Glomerular visceral epithelial cell (primary cell): ENCODE data around the gene NRP1.
"Not testable (repeated sequence)": the region's sequence is repeated elsewhere in the genome, so short reads cannot be mapped to it uniquely, and the experiment has no call there.

Experiments used
- DNase-seq: peaks from one replicate; pipeline ENCODE4 v3.0.0-alpha.2; 2016; ENCODE audit errors: extremely low spot score

Gene NRP1

DNA sequence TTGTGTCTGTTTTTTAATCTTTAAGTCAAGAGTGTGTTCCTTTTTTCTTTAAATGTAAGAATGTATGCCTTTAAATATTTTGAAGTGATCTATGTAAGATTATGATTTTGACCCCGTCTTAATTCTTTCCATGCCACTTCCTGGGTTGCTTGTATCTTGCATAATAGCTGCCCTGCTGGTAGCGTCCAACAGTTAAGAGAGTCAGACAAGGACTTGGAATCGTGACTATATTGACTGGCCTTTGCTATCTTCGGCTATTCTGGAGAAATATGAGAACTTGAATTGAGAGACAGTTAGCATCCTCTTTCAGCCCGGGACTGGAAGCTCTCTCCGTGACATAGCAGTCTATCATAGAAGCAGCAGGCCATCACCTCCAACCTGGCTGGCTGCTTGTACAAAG lies 13.0 kb downstream of the NRP1 start:
- DNase-seq, result no peak

DNA sequence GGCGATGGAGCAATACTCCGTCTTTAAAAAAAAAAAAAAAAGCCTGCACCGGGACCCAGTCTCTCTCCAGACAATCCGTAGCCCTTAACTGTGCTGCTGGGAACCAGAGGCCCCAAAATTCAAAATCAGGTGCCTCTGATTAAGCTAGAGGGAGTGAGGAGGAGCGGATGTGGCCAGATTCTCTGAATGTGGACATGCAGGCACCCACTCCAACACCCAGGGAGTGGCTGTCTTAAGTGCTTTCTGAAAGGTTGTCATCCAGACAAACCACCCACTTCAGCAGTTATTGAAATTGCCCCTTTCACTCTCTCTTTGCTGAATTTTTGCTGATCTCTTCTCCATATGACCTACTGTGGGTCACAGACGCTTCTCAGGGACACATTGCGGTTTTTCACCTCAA lies 14.2 kb downstream of the NRP1 start:
- no peak for DNase-seq

DNA sequence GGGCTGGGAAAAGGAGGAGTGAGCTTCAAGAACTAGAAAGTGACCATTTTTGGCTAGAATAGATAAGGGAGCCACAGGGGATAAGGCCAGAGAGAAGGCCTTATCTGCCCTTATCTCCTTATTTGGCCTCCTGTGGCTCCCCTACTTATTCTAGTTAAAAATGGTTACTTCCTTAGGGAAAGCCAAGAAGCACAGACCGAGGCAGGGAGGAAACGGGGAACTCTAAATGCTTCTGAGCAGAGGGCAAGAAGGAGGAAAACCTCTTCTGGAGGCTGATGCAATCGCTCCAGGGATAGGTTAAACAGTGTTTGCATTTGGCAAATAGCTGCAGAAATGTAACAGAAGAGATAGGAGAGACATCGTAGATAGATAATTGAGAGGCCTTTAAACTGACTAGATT lies 18.6 kb downstream of the NRP1 start:
- no peak for DNase-seq

DNA sequence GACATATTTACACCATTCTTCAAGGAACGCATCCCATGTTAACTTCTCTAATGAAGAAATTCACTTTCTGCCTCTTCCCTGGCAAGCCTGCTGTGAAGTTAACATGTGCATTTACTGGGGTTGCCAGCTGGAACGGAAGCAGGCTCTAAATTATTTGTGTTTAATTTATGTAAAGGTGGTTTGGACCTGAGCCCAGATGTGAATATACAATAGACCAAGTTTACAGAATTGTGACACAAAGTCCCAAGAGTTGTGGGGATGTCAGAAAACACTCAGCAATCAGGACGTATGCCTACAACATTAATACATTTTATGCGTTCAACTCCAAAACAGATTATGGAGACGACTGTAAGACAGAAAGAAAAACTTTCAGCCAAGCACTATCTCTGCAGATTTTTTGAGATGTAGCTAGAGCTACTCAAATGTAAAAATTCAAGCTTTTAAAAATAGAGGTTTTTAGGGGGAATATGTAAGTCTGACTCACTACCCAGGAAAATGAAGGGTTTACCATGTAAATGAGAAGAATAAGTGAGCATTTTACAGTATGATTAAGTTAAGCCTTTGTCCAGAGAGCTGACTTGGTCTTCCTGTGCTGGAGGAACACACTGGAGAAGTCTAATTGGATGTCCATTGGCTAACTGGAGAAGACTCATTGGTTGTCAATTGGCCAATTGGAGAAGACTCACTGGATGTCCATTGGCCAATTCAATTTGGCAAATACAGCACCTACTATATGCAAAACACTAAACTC lies 19.5 kb downstream of the NRP1 start:
- no peak for DNase-seq

DNA sequence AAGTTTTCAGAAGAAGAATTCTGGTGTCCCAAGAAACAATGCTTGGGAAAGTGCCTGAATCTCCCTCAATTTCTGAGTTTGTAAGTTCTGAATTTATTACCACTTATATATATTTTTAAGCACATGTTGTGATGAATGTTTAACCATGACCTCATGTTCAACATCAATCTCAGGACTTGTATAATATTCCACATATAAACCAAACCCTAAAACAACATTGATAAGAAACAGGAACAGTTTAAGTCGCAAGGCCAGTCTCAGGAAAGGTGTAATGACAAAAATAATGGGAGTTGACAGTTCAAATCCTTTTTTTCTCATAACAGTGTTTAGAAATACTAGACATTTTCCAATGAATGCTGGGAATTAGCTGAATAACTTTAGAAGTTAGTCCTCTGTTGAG lies 22.8 kb downstream of the NRP1 start:
- no peak for DNase-seq

DNA sequence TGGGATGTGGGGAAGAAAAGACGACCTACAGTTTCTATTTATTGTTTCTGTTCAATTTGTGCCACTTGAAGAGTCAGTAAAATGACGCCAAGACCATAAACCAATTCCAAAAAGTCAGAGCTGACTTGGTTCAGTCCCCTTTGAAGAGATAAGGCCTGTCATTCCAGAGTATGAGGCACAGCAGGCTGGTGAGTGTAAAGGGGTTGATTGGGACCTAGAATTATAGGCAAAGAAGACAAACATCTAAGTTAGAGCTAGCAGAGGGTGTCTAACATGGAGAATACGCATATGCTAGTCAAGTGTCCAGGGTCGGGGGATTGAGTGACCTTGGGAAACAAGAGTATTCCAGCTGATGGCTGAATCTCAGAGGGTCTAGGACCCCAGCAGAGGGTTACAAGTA lies 23.6 kb downstream of the NRP1 start:
- no peak for DNase-seq

DNA sequence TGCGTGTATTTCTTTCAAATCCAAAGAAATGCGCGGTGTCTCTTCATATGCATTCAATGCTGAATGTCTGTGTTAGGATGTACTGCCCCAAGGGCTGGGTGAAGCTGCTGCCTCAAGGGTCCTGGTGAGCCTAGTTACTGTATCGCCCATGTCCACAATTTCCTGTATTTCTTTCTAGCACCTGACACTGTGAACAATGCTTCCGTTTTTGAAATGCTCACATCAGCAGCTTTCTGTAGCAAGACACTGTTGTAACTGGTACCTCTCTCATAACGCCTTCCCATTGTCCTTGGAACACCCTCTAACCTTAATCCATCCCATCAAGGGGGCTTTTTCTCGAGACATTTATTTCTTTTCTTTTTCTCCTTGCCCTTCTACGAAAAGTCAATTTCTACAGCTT lies 25.1 kb downstream of the NRP1 start:
- no peak for DNase-seq

DNA sequence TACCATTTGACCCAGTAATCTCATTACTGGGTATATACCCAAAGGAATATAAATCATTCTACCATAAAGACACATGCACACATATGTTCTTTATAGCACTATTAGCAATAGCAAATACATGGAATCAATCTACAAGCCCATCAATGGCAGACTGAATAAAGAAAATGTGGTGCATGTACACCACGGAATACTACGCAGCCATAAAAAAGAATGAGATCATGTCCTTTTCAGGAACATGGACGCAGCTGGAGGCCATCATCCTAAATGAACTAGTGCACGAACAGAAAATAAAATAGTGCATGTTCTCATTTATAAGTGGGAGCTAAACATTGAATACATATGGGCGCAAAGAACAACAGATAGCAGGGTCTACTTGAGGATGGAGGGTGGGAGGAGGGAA lies 26.6 kb downstream of the NRP1 start:
- DNase-seq, result no peak

DNA sequence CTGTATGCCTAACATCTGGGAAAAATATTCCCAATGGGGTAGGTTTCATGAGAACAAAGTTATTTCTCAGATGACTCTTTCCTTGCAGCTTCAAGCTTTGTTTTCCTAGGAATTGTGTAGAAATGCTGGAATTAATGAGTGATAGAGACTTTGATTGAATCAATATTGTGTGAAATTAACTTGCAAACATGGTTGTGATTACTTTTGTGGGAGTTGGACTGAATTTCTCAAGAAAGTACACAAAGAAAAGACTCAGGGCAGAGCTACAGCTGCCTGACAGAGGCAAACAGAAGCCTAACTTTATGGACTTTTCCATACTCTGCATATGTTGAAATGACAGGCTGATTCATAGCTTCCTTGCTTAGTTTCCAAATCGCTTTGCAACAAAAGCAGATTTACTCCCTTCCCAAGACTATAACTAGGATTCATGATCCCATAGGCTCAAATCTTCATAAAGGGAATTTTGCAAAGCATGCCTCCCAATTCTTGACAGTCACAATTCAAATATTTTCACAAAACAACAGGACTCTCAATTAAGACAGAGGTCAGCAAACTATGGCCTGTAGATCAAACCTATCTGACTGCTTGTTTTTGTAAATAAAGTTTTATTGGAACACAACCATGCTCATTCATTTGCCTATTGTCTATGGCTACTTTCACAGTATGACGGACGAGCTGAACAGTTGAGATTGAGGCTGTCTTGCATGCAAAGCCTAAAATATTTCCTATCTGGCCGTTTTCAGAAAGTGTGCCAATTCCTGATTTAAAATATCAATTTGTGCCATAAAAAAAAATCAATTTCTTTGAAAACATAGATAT lies 27.6 kb downstream of the NRP1 start:
- no peak for DNase-seq

DNA sequence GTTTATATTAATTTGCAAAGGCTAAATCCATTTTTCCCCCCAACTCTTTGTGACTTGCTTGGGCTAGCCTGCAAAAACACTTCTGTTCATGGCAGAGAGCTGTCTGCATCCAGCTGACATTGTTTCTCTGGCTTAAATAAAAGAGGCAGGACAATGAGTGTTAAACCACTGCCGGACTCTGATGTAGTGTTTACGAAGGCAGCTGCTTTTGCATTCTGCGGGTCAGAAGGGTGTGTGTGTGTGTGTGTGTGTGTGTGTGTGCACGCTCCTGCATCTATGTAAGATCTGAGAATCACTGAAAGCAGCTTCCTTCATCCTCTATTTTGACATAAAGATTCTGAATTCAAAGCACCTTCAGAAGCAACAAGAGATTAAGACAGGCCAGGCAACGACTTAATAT lies 28.3 kb downstream of the NRP1 start:
- DNase-seq, result no peak

DNA sequence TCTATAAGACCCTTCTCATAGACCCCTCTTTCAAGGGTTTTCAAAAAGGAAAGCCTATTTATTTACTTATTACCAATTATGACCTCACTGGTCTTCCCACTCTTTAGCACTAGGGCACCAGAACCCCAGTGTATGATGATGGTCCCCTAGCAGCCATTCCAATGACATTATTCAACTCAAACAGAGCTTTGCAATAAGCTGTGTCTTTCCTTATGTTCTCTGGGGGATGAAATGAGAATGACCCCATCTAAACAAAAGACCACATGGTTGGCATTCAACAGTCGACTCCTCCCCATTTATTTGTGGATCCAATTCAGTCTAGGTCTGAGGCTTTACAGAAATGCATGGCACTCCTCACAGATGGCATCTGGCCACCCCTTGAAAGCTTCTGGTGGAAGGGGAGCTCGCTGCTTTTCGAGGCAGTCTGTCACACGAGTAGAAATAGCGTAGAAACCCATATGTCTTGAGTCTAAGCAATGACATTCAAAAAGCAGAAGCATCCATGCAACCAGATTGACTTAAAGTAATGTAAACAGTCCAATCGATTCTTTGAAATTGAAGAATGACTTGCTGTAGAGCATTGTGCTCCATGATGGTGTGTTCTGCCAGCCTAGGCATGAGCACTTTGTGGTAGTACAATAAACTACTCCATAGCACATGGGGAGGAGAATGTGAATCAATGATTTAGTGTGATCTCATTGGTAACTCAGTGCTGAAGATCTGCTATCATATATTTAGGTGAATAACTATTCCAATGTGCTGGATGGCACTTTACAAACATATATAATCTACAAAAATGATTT lies 29.8 kb downstream of the NRP1 start:
- no peak for DNase-seq

DNA sequence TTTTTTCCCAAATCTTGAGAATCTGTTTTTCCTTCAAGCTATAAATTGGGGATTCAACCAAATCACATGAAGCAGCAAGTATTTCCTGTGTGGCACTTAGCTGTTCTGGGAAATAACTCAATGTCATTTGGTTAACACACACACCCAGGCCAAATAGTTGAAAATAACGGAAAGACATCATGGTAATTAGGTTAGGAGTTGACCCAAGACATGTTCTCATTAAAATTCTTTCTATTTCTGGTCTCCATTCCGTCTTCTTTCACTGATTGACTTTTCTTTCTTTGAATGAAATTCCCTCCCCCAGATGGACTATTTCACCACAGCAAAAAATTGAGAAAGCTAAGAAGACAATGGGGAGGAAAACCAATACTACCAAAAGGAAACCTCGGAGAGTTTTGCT lies 30.5 kb downstream of the NRP1 start:
- DNase-seq, result no peak

DNA sequence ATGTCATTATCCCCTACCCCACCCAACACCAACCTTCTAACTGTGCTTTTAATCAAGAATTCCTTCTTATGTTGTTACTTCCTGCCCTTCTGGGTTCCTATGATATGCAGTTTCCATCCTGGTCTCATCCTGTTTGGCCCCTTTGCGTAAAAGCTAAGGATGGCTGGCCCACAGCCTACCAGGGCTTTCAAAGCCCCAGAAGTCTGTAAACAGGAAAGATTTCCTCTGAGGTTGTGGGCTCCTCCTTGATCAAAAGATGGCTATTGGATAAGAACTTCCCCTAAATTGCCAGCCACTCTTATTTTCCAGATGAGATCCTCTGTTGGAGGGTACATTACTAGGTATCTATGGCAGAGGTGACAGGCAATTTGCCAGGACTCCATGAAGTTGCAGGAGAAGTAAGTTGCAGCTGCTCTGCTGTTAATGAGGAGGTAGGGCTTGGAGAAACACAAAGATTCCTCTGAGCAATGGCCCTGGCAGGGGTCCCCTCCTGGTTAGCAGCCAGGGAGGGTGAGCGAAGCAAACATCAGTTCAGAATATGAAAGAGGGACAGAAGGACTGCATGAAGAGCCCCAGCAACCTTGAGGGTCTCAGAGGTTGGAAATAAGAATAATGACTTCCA lies 32.1 kb downstream of the NRP1 start:
- no peak for DNase-seq

DNA sequence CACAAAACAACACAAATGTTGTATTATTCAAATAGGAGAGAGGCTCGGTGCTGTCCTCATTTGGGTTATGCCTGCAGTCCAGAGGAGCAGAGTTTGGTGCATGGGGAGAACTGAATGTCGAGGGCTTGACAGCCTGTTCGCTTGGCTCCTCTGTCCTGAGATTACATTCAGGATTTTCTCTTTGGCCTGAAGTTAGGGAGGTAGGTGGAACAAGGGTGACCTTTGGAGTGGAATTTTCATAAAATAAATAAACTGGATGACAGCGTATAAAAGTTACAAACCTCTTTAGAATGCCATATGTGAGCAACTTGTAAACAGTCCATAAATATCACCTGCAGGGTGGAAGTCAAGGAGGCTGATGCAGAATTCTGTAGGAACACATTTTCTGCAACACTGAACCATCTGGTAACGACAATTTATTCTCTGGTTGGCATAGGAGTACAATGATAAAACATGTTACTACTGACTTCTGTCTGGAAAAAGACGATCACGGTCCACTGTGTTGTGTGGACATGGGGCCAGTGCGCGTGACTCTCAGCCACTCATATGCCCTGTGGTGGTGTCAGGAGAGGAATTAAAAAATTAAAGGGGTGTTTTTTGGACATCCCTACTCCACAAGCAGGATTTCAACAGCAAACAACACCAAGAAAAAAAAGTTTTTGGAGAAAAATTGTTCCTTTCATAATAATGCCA lies 33.2 kb downstream of the NRP1 start:
- no peak for DNase-seq

DNA sequence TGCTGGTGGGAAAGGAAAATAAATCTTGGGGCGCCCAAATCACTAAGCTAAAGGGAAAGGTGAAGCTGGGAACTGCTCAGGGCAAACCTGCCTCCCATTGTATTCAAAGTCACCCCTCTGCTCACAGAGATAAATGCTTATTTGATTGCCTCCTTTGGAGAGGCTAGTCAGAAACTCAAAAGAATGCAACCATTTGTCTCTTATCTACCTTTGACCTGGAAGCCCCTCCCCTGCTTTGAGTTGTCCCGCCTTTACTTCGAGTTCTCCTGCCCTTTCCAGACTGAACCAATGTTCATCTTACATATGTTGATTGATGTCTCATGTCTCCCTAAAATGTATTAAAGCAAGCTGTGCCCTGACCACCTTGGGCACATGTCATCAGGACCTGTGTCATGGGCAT lies 33.9 kb downstream of the NRP1 start:
- not testable (repeated sequence) for DNase-seq

DNA sequence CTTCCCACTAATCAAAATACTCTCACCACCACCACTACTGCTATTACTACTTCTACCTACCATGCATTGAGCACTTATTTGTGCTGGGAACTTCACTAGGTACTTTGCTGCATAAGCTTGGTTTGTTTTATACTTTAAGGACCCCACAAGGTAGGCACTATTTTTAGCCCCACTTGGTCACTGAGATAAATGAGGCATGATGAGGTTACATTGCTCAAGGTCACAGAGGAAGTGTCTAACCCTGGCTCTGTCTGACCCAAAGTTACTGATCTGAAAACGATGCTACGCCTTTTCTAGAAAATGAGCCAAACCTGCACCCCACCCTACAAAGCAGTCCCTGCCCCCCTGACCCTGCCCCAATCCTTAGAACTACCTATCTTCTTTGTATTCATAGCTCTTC lies 35.6 kb downstream of the NRP1 start:
- DNase-seq, result no peak

DNA sequence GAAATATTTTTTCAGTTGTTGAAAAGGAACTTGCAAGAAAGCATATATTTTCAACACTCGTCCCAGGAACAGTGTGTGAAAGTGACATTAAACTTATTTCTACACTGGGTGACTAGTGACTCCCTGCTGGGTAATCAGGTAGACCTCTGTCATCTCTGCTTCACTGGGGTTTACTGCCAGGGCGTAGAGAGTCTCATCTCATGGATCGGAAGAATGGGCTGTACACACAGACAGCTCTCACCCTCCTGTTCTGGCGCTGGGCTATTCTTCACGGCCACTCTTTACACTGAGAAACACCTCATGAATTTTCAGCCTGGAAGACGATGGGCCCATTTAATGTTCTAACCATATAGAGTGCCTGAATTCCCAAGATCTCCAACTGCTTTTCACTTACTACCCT lies 36.4 kb downstream of the NRP1 start:
- no peak for DNase-seq

DNA sequence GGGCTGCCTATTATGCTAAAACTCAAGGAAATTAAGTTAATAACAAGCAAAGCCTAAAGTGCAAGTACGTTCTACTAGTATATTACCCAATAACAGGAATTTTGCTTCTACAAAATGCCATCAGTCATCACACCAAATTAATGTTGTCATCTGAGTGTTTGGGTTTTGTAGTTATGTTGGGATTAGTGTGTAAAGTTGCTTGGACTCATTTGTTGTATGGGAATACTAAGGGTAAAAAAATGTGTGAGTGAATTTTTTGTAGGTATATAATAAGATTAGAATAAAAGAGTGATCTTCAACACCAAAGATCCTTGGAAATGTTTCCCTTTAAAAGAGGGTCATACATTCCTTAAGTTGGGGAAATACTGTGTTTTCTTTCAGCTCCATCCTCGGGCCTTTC lies 38.6 kb downstream of the NRP1 start:
- DNase-seq, result no peak

DNA sequence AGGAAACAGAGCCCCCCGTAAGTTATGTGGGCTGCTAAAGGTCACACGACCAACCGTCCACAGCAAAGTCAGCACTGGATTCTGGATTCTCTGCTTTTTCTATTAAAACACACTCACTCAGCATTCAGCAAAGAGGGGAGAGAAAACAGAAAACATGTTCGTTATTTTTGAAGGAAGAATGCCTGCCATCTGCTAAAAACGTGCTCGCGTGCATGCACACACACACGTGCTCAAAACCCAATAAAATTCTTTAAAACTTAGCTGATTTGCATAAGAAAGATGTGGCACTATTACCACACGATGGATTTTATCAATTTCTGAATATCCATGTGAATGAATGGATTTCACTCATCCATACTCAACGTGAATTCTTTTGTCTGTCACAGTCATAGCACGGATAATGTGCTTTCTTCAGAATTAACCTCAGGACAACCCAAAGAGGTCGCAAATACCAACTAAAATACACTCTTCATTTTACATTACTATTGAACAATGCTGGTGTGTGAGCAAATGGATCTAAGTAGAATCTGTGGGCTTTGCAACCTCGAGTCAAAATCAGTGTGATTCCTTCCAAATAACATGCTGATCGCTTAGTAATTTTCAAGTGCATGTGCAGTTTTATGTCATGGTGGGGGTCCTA lies 40.8 kb downstream of the NRP1 start:
- DNase-seq, result no peak

DNA sequence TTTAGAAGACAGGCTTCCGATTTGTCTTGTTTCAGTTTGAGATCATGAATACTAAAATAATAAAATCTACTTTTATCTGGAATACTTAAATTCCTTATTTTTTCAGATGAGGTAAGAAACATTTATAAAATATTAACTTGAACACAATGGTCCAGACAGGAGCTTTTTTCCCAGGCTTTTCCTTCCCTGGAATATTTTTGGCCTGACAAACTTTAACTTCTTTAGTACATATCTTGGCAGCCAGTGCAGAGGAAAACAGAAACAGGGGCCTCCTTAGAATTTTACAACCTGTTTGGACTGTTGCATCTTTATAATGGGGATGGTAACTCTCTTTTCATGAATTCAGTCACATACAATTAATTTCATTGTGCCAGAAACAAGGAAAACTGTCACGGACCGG lies 41.4 kb downstream of the NRP1 start:
- DNase-seq, result peak; percentile 28

DNA sequence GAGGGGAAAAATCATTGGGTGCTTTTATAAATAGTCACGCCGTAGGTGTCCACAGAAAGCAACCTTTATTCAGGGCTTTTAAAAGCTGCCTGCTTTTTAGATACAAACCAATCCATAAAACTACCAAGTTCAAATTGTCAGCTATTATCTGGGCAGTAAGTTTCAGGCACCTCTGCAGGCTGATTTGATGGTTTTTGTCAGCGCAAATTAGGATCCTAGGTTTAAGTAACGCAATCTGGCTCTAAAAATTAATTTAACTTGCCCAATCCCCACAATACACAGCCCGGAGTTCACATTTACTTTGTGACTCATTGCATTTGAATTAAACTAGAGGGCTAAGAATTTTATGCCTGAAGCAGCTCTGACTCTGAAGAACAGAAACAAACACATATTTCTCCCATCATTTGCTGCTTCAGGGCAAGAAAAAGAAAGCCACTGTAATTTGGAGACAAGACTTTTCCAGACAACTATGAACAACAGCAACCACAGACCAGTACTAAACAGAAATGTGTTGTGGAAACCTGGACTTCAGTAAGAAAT lies 43.3 kb downstream of the NRP1 start:
- DNase-seq, result peak; percentile 63
